A549 (cell line): Measurements from ENCODE around the gene DNMT3B. TPM values are rescaled to one million over a fixed set of nuclear protein-coding genes. Genes with fewer than 3 reads are reported as not detected.
A peak's percentile ranks its signal among the peaks of the same experiment; 100 is the strongest.
"Not testable (repeated sequence)": the region's sequence is repeated elsewhere in the genome, so short reads cannot be mapped to it uniquely, and the experiment has no call there.

Experiments used
- ATAC-seq, 2 experiments: fragments of 200-7000 bp in 1 of 2; fragments of >200 bp in 1 of 2; cut with Nextera tagmentation in 1 of 2; cut with Tn5 transposase in 1 of 2; 3 replicates each; pipeline versions ENCODE4 v1.8.0 to v1.9.1; 2018 to 2020; ENCODE audit warnings: mild to moderate bottlenecking in 1 of 2, moderate library complexity in 1 of 2
- CTCF ChIA-PET: fragments of 300-600 bp; sonication (Branson Sonifier 250); formaldehyde crosslinking; extraction: SDS; loops from one replicate; lab custom pipeline; 2021; ENCODE audit warnings: antibody characterized with exemption, inconsistent platforms; lab: Yijun Ruan, JAX
- POLR2A ChIA-PET: fragments of 350-600 bp; formaldehyde crosslinking; extraction: SDS; loops from one replicate; lab custom pipeline; 2021; ENCODE audit warnings: antibody characterized with exemption, inconsistent platforms; lab: Yijun Ruan, JAX
- DNase-seq, 2 experiments: peaks; one replicate each; pipeline versions ENCODE4 v3.0.0 to v3.0.0-alpha.2; 2011 to 2016; ENCODE audit warnings: low read depth in 1 of 2, low spot score in 1 of 2
- FAIRE-seq: peaks from 2 replicates; lab custom pipeline; 2011; peaks lifted over from hg19 to GRCh38; lab: Jason Lieb, UNC
- H3K27ac ChIP-seq, 2 experiments: fragments of >200 bp; sonication (Bioruptor Twin); formaldehyde crosslinking; 3 replicates each; pipeline ENCODE4 v1.5.1; 2016 to 2017
- H3K4me1 ChIP-seq: fragments of >200 bp; sonication (Bioruptor Twin); formaldehyde crosslinking; 3 replicates; pipeline ENCODE4 v1.6.1; 2016
- H3K4me2 ChIP-seq: fragments of >200 bp; sonication (Bioruptor Twin); formaldehyde crosslinking; 3 replicates; pipeline ENCODE4 v1.6.1; 2016
- H3K4me3 ChIP-seq: fragments of >200 bp; sonication (Bioruptor Twin); formaldehyde crosslinking; 3 replicates; pipeline ENCODE4 v1.5.1; 2016
- H3K9me3 ChIP-seq: fragments of >200 bp; sonication (Bioruptor Twin); formaldehyde crosslinking; 3 replicates; pipeline ENCODE4 v1.6.1; 2016
- ATOH8 ChIP-seq: fragments of 250-450 bp; sonication (Bioruptor Pico); IDR thresholded peaks from 2 replicates; pipeline ENCODE4 v1.5.0; 2020; ENCODE audit warnings: low read depth, mild to moderate bottlenecking, moderate library complexity
- BHLHE40 ChIP-seq: IDR thresholded peaks from 2 replicates; pipeline ENCODE4 v1.6.1; 2012; ENCODE audit warnings: low read depth, low read length, inconsistent platforms
- CBX8 ChIP-seq: fragments of 200-600 bp; sonication (generic); IDR thresholded peaks from 2 replicates; pipeline ENCODE4 v1.6.1; 2016
- CEBPB ChIP-seq, 2 experiments: fragments of >200 bp in 1 of 2; sonication (Bioruptor Twin) in 1 of 2; formaldehyde crosslinking in 1 of 2; IDR thresholded peaks; 2 replicates each; pipeline ENCODE4 v1.6.1; 2012 to 2016
- E2F6 ChIP-seq: IDR thresholded peaks from 2 replicates; pipeline ENCODE4 v1.6.1; 2012; ENCODE audit warnings: low read depth, borderline replicate concordance
- ELK1 ChIP-seq: fragments of 150-350 bp; IDR thresholded peaks from 2 replicates; pipeline ENCODE4 v1.6.1; 2014; ENCODE audit warnings: low read depth, mild to moderate bottlenecking, low read length
- FOSL2 ChIP-seq, 2 experiments: fragments of 450-650 bp in 1 of 2; fragments of >200 bp in 1 of 2; sonication (Bioruptor Twin) in 1 of 2; formaldehyde crosslinking; IDR thresholded peaks; 2 replicates each; pipeline versions ENCODE4 v1.5.0 to v1.6.1; 2016 to 2020; ENCODE audit warnings: mild to moderate bottlenecking in 1 of 2, moderate library complexity in 1 of 2
- HOXB5 ChIP-seq: fragments of 250-450 bp; sonication (Bioruptor Pico); IDR thresholded peaks from 2 replicates; pipeline ENCODE4 v1.5.0; 2020; ENCODE audit warnings: mild to moderate bottlenecking, moderate library complexity
- JUN ChIP-seq, 2 experiments: fragments of >200 bp; sonication (Bioruptor Twin); formaldehyde crosslinking; IDR thresholded peaks; 2 replicates in 1 of 2; 3 replicates in 1 of 2; pipeline ENCODE4 v1.6.1; 2016 to 2017
- KDM1A ChIP-seq: fragments of 200-600 bp; sonication (generic); IDR thresholded peaks from 2 replicates; pipeline ENCODE4 v1.6.1; 2016; ENCODE audit warnings: low read depth, mild to moderate bottlenecking
- MAX ChIP-seq: IDR thresholded peaks from 2 replicates; pipeline ENCODE4 v1.6.1; 2012
- NR3C1 ChIP-seq: fragments of >200 bp; sonication (Bioruptor Twin); formaldehyde crosslinking; IDR thresholded peaks from 3 replicates; pipeline ENCODE4 v1.6.1; 2017
- RAD21 ChIP-seq, 2 experiments: fragments of >200 bp in 1 of 2; sonication (Bioruptor Twin) in 1 of 2; formaldehyde crosslinking in 1 of 2; IDR thresholded peaks in 1 of 2; conservative IDR thresholded peaks in 1 of 2; 2 replicates in 1 of 2; 3 replicates in 1 of 2; pipeline ENCODE4 v1.6.1; 2012 to 2018; ENCODE audit warnings: inconsistent platforms in 1 of 2
- RCOR1 ChIP-seq: fragments of 150-350 bp; IDR thresholded peaks from 2 replicates; pipeline ENCODE4 v1.6.1; 2014; ENCODE audit warnings: antibody characterized with exemption, low read length, low read depth
- RNF2 ChIP-seq: fragments of 200-600 bp; sonication (generic); IDR thresholded peaks from 2 replicates; pipeline ENCODE4 v1.6.1; 2016; ENCODE audit warnings: low read depth, mild to moderate bottlenecking, antibody characterized with exemption, moderate library complexity, borderline replicate concordance
- TP53 ChIP-seq: fragments of 250-450 bp; sonication (Bioruptor Pico); IDR thresholded peaks from 2 replicates; pipeline ENCODE4 v1.5.0; 2021; ENCODE audit warnings: mild to moderate bottlenecking, moderate library complexity
- ZNF302 ChIP-seq: fragments of 250-450 bp; sonication (Bioruptor Pico); IDR thresholded peaks from 2 replicates; pipeline ENCODE4 v1.9.0; 2021; ENCODE audit warnings: inconsistent platforms, mild to moderate bottlenecking, moderate library complexity
- WGBS: methylation state at CpG from one replicate; pipeline ENCODE4 v1.1.6; 2017; ENCODE audit errors: missing lambda C conversion rate; 5-methylcytosine and 5-hydroxymethylcytosine counted together
- polyA plus RNA-seq, 4 experiments: library from polyadenylated mRNA; depleted of rRNA in 3 of 4; stranded (reverse); fragments of >200 nt; fragmentation: RNase III in 1 of 4; extraction: RNeasy Plus Mini Kit Qiagen cat#74134 plus additional on column Dnase treatment in 1 of 4; gene quantifications; 2 replicates in 3 of 4; 3 replicates in 1 of 4; pipeline ENCODE4 v1.2.3, GENCODE V29; 2011 to 2017

DNMT3B gene
- polyA plus RNA-seq, 2 of the 4 experiments (the other 2 are of a cell fraction): 5.2 to 11.3 TPM

GRCh38 chr20:32764005-32764960 is 2.1 kb downstream of the DNMT3B start:
- peak overlapping the region; percentile 31 to 99; a peak in 4 of 6 replicates for H3K27ac ChIP-seq
- 85% methylated on average over 17 of the region's 17 CpGs for WGBS

GRCh38 chr20:32765230-32765875 is 3.2 kb downstream of the DNMT3B start:
- not testable (repeated sequence) for H3K4me3 ChIP-seq, H3K9me3 ChIP-seq, ATAC-seq, FAIRE-seq, DNase-seq
- WGBS: 78% methylated on average over 17 of the region's 17 CpGs
- H3K27ac ChIP-seq: peak overlapping the region; percentile 31 to 54; a peak in 4 of 6 replicates
- ChIA-PET CTCF (interaction anchor here (0.7 to 8.7 kb wide), 4 partner anchors 11 to 388 kb away, joined by 5 to 127 read pairs (median 16); partner anchors contain the start of gene C20orf203), POLR2A (interaction anchor here (0.6 to 2.7 kb wide), 3 partner anchors 13 to 1174 kb away, joined by 3 to 5 read pairs (median 4); no protein-coding TSS in a partner anchor)
- peaks cover 38% of the 10 kb centered on the region for H3K4me1 ChIP-seq
- H3K4me2 ChIP-seq: peak overlapping the region; percentile 99

More at GRCh38 chr20:32764005-32764960, 2.1 kb downstream of the DNMT3B start:
- peak overlapping the region; percentile 99 for H3K4me3 ChIP-seq
- no peak for ATAC-seq
- ChIA-PET POLR2A (interaction anchor here (2.7 kb wide), 1 partner anchor 14 kb away, joined by 5 read pairs; no protein-coding TSS in a partner anchor), CTCF (interaction anchor here (0.8 to 8.7 kb wide), 9 partner anchors 12 to 243 kb away, joined by 3 to 127 read pairs (median 5); partner anchors contain the start of gene C20orf203)
- no peak for TF ChIP-seq E2F6
- no peak for TF ChIP-seq JUN (IDR thresholded peaks at IDR 0.05)
- no peak for TF ChIP-seq HOXB5 (CRISPR knock-in tag)
- TF ChIP-seq CEBPB (IDR thresholded peaks at IDR 0.05): no peak
- TF ChIP-seq FOSL2 (IDR thresholded peaks at IDR 0.05): no peak
- TF ChIP-seq FOSL2 (CRISPR knock-in tag; IDR thresholded peaks at IDR 0.05): no peak
- no peak for TF ChIP-seq RNF2
- no peak for TF ChIP-seq MAX
- TF ChIP-seq KDM1A: no peak
- no peak for TF ChIP-seq RAD21 (conservative IDR thresholded peaks at IDR 0.05 in 1 of 2, IDR thresholded peaks at IDR 0.05 in 1 of 2)
- no peak for TF ChIP-seq ZNF302
- no peak for TF ChIP-seq CBX8
- TF ChIP-seq ELK1: no peak
- no peak for TF ChIP-seq ATOH8 (CRISPR knock-in tag)
- TF ChIP-seq TP53: no peak
- no peak for TF ChIP-seq BHLHE40
- no peak for TF ChIP-seq RCOR1
- TF ChIP-seq NR3C1: no peak
- FAIRE-seq: no peak
- no peaks in the 10 kb centered on the region for H3K9me3 ChIP-seq
- DNase-seq: no peak
- peaks cover 38% of the 10 kb centered on the region for H3K4me1 ChIP-seq
- H3K4me2 ChIP-seq: peak overlapping the region; percentile 99
